ENCODE results near the gene MCM6. TPM values are rescaled to one million over a fixed set of nuclear protein-coding genes. Genes with fewer than 3 reads are reported as not detected.

The MCM6 gene
- total RNA-seq, 1 donor from 2014 or later, result 9.5 TPM

- no peak overlapping the region for H3K4me2 ChIP-seq (ENCODE audit: low read length)
- TF ChIP-seq EZH2 (IDR thresholded peaks at IDR 0.05; ENCODE audit: insufficient read depth, low read length) (no peak), CTCF (IDR thresholded peaks at IDR 0.05; ENCODE audit: insufficient read depth, low read depth, low read length) (no peak)
- H3K27me3 ChIP-seq (ENCODE audit: insufficient read depth, low read length), result no peaks in the 10 kb centered on the region
- H3K79me2 ChIP-seq (ENCODE audit: insufficient read depth, low read length), result no peaks in the 10 kb centered on the region
- no peak overlapping the region for H3K4me3 ChIP-seq (ENCODE audit: insufficient read depth, low read depth, low read length)
- no peaks in the 10 kb centered on the region for H4K20me1 ChIP-seq (ENCODE audit: insufficient read depth, low read length)
- Mint-ChIP-seq H3K36me3 (ENCODE audit: low read depth, unreplicated experiment) (no peaks in the 10 kb centered on the region), H3K27me3 (ENCODE audit: low read depth, unreplicated experiment) (no peaks in the 10 kb centered on the region), H3K27ac (ENCODE audit: unreplicated experiment) (no peak overlapping the region), H3K4me1 (ENCODE audit: low read depth, unreplicated experiment) (no peaks in the 10 kb centered on the region), H3K9me3 (ENCODE audit: unreplicated experiment) (no peaks in the 10 kb centered on the region), H3K4me3 (ENCODE audit: unreplicated experiment) (no peak overlapping the region)
- H2AFZ ChIP-seq (ENCODE audit: low read depth, low read length), result no peak overlapping the region
- H3K9ac ChIP-seq (ENCODE audit: low read length), result no peak overlapping the region
- H3K4me1 ChIP-seq (ENCODE audit: insufficient read depth, low read length), result no peaks in the 10 kb centered on the region
- no peaks in the 10 kb centered on the region for H3K9me3 ChIP-seq (ENCODE audit: insufficient read depth, low read depth, low read length)
- DNase-seq (ENCODE audit: low read depth) (no peak), FAIRE-seq (peak; percentile 23)
- H3K36me3 ChIP-seq (ENCODE audit: insufficient read depth, low read length), result peaks cover 27% of the 10 kb centered on the region
- no peak overlapping the region for H3K27ac ChIP-seq (ENCODE audit: low read depth, low read length)
Observed at GRCh38 chr2:135851858-135852257, 24.4 kb downstream of the MCM6 start.

- no peak overlapping the region for H3K4me3 ChIP-seq (ENCODE audit: insufficient read depth, low read depth, low read length)
- no peaks in the 10 kb centered on the region for H3K4me1 Mint-ChIP-seq (ENCODE audit: low read depth, unreplicated experiment)
- H3K79me2 ChIP-seq (ENCODE audit: insufficient read depth, low read length), result no peaks in the 10 kb centered on the region
- no peak overlapping the region for H2AFZ ChIP-seq (ENCODE audit: low read depth, low read length)
- no peaks in the 10 kb centered on the region for H3K36me3 Mint-ChIP-seq (ENCODE audit: low read depth, unreplicated experiment)
- H4K20me1 ChIP-seq (ENCODE audit: insufficient read depth, low read length), result no peaks in the 10 kb centered on the region
- no peaks in the 10 kb centered on the region for H3K9me3 Mint-ChIP-seq (ENCODE audit: unreplicated experiment)
- FAIRE-seq (no peak), DNase-seq (ENCODE audit: low read depth) (no peak)
- H3K4me1 ChIP-seq (ENCODE audit: insufficient read depth, low read length), result no peaks in the 10 kb centered on the region
- H3K4me2 ChIP-seq (ENCODE audit: low read length), result no peak overlapping the region
- no peaks in the 10 kb centered on the region for H3K27me3 ChIP-seq (ENCODE audit: insufficient read depth, low read length)
- no peak overlapping the region for H3K27ac Mint-ChIP-seq (ENCODE audit: unreplicated experiment)
- H3K27ac ChIP-seq (ENCODE audit: low read depth, low read length), result no peak overlapping the region
- H3K27me3 Mint-ChIP-seq (ENCODE audit: low read depth, unreplicated experiment), result no peaks in the 10 kb centered on the region
- no peaks in the 10 kb centered on the region for H3K9me3 ChIP-seq (ENCODE audit: insufficient read depth, low read depth, low read length)
- H3K9ac ChIP-seq (ENCODE audit: low read length), result no peak overlapping the region
- H3K36me3 ChIP-seq (ENCODE audit: insufficient read depth, low read length), result peaks cover 24% of the 10 kb centered on the region
- no peak overlapping the region for H3K4me3 Mint-ChIP-seq (ENCODE audit: unreplicated experiment)
- TF ChIP-seq EZH2 (IDR thresholded peaks at IDR 0.05; ENCODE audit: insufficient read depth, low read length), result no peak
- no peak for TF ChIP-seq CTCF (IDR thresholded peaks at IDR 0.05; ENCODE audit: insufficient read depth, low read depth, low read length)
Observed at GRCh38 chr2:135850892-135851668, 25.2 kb downstream of the MCM6 start.

GRCh38 chr2:135849087-135849486 is 27.2 kb downstream of the MCM6 start:
- H3K4me2 ChIP-seq (ENCODE audit: low read length), result no peak overlapping the region
- TF ChIP-seq EZH2 (IDR thresholded peaks at IDR 0.05; ENCODE audit: insufficient read depth, low read length), result no peak
- no peak for TF ChIP-seq CTCF (IDR thresholded peaks at IDR 0.05; ENCODE audit: insufficient read depth, low read depth, low read length)
- H3K36me3 ChIP-seq (ENCODE audit: insufficient read depth, low read length), result peaks cover 22% of the 10 kb centered on the region
- no peaks in the 10 kb centered on the region for H3K27me3 ChIP-seq (ENCODE audit: insufficient read depth, low read length)
- H4K20me1 ChIP-seq (ENCODE audit: insufficient read depth, low read length), result no peaks in the 10 kb centered on the region
- no peak for DNase-seq (ENCODE audit: low read depth)
- H3K9ac ChIP-seq (ENCODE audit: low read length), result no peak overlapping the region
- no peak overlapping the region for H3K27ac ChIP-seq (ENCODE audit: low read depth, low read length)
- no peaks in the 10 kb centered on the region for H3K9me3 ChIP-seq (ENCODE audit: insufficient read depth, low read depth, low read length)
- no peak for FAIRE-seq
- no peaks in the 10 kb centered on the region for H3K4me1 Mint-ChIP-seq (ENCODE audit: low read depth, unreplicated experiment)
- no peaks in the 10 kb centered on the region for H3K4me1 ChIP-seq (ENCODE audit: insufficient read depth, low read length)
- no peak overlapping the region for H3K4me3 ChIP-seq (ENCODE audit: insufficient read depth, low read depth, low read length)
- no peak overlapping the region for H2AFZ ChIP-seq (ENCODE audit: low read depth, low read length)
- no peaks in the 10 kb centered on the region for H3K9me3 Mint-ChIP-seq (ENCODE audit: unreplicated experiment)
- H3K27ac Mint-ChIP-seq (ENCODE audit: unreplicated experiment), result no peak overlapping the region
- H3K79me2 ChIP-seq (ENCODE audit: insufficient read depth, low read length), result no peaks in the 10 kb centered on the region
- no peaks in the 10 kb centered on the region for H3K36me3 Mint-ChIP-seq (ENCODE audit: low read depth, unreplicated experiment)
- H3K27me3 Mint-ChIP-seq (ENCODE audit: low read depth, unreplicated experiment), result no peaks in the 10 kb centered on the region
- no peak overlapping the region for H3K4me3 Mint-ChIP-seq (ENCODE audit: unreplicated experiment)

Measured in astrocyte (in vitro differentiated cells and primary cell).